GM10266 (cell line): Measurements from ENCODE around the gene NAALADL2.

ENCODE experiments used
- DNase-seq: peaks from one replicate; pipeline ENCODE4 v3.0.0; 2012; ENCODE audit errors: extremely low spot score
- TF ChIP-seq, protein P1 (sequence below): IDR thresholded peaks from 2 replicates; pipeline ENCODE4 v1.5.1; 2012; ENCODE audit warnings: mild to moderate bottlenecking, low read depth; ENCODE audit not compliant: control insufficient read depth, insufficient read depth; ENCODE audit errors: missing control alignments

Gene NAALADL2

DNA sequence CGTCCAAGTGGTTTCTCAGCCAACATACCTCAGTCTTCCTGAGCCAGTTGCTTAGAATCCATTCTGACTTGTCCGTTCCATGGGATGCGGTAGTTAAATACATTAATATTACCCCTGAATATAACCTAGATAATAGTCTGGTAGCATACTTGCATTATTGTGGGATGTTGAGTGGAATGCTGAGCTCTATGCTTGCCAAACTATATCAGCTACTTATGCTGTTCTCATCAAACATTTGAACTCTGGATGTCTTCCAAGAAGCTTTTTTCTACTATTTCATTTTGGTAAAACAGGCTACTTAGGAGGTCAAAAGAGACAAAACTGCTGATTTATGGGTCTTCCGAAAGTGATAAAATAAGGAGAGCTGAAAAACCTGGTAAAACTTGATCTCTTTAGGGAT, 429.5 kb downstream of the NAALADL2 start:
- no peak for DNase-seq
- TF ChIP-seq, protein P1, sequence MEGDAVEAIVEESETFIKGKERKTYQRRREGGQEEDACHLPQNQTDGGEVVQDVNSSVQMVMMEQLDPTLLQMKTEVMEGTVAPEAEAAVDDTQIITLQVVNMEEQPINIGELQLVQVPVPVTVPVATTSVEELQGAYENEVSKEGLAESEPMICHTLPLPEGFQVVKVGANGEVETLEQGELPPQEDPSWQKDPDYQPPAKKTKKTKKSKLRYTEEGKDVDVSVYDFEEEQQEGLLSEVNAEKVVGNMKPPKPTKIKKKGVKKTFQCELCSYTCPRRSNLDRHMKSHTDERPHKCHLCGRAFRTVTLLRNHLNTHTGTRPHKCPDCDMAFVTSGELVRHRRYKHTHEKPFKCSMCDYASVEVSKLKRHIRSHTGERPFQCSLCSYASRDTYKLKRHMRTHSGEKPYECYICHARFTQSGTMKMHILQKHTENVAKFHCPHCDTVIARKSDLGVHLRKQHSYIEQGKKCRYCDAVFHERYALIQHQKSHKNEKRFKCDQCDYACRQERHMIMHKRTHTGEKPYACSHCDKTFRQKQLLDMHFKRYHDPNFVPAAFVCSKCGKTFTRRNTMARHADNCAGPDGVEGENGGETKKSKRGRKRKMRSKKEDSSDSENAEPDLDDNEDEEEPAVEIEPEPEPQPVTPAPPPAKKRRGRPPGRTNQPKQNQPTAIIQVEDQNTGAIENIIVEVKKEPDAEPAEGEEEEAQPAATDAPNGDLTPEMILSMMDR: no peak

DNA sequence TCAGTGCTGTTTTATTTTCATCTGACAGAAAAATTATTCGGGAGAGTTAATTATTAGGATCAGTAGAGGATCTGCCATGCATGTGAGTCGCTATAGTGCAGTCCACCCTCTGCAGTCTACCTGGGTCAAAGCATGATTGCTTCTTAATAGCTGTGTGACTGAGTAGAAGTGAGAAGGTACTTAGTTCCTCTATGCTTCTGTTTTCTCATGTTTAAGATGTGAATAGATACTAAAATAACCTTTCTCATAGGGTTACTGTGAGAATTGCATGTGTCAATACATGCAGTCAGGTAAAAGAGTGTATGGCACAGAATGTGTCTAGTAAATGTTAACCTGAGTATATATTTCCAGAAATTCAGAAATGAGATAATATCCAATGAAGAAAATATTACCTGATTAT, 435.7 kb downstream of the NAALADL2 start:
- TF ChIP-seq, protein P1: no peak
- no peak for DNase-seq

DNA sequence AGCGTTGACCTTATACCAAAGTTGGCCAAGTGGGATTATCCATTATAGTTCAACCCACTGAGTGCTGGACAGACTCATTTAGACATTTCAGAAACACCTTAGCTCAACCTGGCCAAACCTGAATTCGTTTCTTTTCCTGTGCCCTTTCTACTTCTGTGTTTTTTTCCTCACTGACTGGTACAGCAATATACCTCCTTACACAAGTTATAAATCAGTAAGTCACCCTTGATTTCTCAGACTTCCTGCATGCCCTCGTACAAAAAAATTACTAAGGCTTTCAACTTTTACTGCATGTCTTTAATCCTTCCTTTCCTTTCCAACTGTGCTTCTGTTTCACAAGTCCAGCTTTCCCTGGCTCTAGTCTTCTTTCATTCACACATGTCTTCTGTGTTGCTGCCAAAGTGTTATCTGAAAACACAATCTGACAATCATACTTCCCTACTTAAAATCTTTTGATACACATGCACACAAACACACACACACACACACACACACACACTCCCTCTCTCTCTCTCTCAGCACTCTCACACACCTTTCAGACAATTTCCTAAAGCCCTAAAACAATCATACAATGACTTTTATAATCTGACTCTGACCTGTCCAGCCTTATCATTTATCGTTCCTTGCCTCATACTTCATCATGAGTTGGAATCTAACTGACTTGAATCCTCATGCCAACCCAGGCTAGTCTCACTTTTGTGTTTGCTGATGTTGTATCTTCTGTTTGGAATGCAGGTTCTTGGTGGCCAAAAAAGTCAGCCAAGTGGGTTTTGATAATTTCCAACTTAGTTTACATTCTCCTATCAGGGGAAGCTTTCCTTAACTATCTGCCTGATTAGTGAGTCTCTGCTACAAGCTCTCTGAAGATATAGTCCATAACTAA, 436.4 kb downstream of the NAALADL2 start:
- TF ChIP-seq, protein P1: no peak
- DNase-seq: no peak

DNA sequence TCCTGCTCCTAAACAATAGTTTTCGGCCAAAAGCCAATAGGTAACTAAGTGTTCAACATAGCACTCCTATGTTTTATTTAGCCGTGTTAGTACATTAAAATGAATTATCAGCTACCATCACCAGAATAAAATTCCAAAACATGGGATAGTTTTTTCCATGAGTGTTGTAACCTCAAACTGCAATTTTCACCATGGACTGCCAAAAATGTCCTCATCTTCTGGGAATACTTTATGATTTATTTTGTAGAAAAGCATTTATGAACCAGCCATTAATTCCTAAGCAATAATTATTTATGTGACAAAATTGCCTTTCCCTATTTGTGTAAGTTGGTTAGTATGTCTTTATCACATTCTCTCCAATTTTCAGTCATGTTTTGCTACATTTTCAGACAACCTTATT, 438.1 kb downstream of the NAALADL2 start:
- TF ChIP-seq, protein P1: no peak
- DNase-seq: no peak

DNA sequence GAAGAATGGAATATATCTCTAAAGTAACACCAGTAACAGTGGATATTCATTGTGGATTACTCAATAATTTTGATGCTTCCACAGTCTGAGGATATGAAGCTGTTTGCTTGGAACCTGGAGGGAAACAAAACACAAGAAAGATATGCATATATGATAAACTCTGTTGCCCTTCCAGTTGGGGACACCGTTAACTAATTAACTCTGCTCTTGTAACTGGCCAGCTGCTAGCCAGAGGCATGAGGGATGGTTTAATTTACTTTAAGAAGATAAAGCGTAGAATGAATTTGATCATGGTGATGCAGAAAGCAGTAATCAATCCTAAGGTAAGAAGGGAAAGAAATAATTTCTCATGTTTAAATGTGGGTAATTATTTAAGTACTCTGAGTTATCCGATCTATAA, 442.6 kb downstream of the NAALADL2 start:
- DNase-seq: no peak

DNA sequence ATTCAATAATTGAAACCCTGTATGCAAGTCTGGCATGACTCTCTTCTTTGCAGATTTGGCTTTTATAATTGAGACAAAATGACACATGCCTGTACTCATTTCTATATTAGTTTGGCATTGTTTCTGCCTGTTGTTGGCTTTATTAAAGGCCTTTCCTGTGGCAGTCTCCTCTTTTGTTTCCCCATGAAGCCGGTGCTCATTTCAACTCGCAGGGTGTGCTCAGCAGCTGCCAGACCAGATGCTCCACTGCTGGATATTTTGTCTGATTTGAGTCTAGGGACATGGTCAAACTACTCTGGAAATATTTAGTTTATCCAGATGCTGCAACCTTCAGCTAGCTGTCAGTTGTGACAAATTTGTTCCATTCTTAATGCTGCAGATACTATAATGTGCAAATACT, 445.3 kb downstream of the NAALADL2 start:
- TF ChIP-seq, protein P1: no peak
- no peak for DNase-seq

More for the DNA sequence above, 442.6 kb downstream of the NAALADL2 start:
- TF ChIP-seq, protein P1: no peak

DNA sequence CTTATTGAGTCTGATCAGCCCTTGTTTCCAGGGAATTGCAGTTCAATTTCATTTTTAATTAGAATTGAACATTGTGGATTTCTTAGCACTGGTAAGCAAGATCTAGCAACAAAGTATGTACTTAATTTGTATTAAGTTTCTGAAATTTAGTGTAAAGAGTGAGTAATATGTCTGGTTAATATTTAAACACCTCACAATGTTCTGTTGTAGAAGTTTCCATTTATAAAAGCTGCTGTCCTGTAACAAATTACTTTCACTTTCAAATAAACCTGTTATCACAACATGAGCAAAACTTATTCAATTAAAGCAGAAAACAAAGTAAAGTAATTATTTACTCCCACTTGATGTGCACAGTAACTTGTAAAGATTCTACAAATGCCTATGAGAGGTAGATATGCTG, 448.5 kb downstream of the NAALADL2 start:
- TF ChIP-seq, protein P1: no peak
- DNase-seq: no peak
